ENCODE results near the gene TLE4. TPM values are rescaled to one million over a fixed set of nuclear protein-coding genes. Genes with fewer than 3 reads are reported as not detected.
A peak's percentile ranks its signal among the peaks of the same experiment; 100 is the strongest.

The TLE4 gene
- total RNA-seq, 1 donor from 2014 or later: 102 TPM

GRCh38 chr9:79616971-79617370 lies 45.2 kb downstream of the TLE4 start:
- DNase-seq (ENCODE audit: extremely low spot score, unreplicated experiment): no peak
- H3K4me1 Mint-ChIP-seq (ENCODE audit: unreplicated experiment): peaks cover 38% of the 10 kb centered on the region
- H3K36me3 Mint-ChIP-seq (ENCODE audit: unreplicated experiment): peaks cover 19% of the 10 kb centered on the region
- no peak for TF ChIP-seq CTCF (IDR thresholded peaks at IDR 0.05)
- no peaks in the 10 kb centered on the region for H3K27me3 Mint-ChIP-seq (ENCODE audit: unreplicated experiment)
- H3K27ac Mint-ChIP-seq (ENCODE audit: unreplicated experiment): peak overlapping the region; percentile 58
- H3K4me3 Mint-ChIP-seq (ENCODE audit: unreplicated experiment): no peak overlapping the region
- H3K9me3 Mint-ChIP-seq (ENCODE audit: unreplicated experiment): peaks cover 4% of the 10 kb centered on the region

GRCh38 chr9:79617395-79617794 lies 45.6 kb downstream of the TLE4 start:
- DNase-seq (ENCODE audit: extremely low spot score, unreplicated experiment): no peak
- Mint-ChIP-seq H3K4me1 (ENCODE audit: unreplicated experiment) (peaks cover 35% of the 10 kb centered on the region), H3K36me3 (ENCODE audit: unreplicated experiment) (peaks cover 19% of the 10 kb centered on the region), H3K9me3 (ENCODE audit: unreplicated experiment) (peaks cover 4% of the 10 kb centered on the region), H3K27ac (ENCODE audit: unreplicated experiment) (no peak overlapping the region), H3K27me3 (ENCODE audit: unreplicated experiment) (no peaks in the 10 kb centered on the region), H3K4me3 (ENCODE audit: unreplicated experiment) (no peak overlapping the region)
- TF ChIP-seq CTCF (IDR thresholded peaks at IDR 0.05): no peak

GRCh38 chr9:79619930-79620329 lies 48.2 kb downstream of the TLE4 start:
- TF ChIP-seq CTCF (IDR thresholded peaks at IDR 0.05): no peak
- H3K27ac Mint-ChIP-seq (ENCODE audit: unreplicated experiment): no peak overlapping the region
- peaks cover 29% of the 10 kb centered on the region for H3K4me1 Mint-ChIP-seq (ENCODE audit: unreplicated experiment)
- H3K27me3 Mint-ChIP-seq (ENCODE audit: unreplicated experiment): no peaks in the 10 kb centered on the region
- peaks cover 4% of the 10 kb centered on the region for H3K9me3 Mint-ChIP-seq (ENCODE audit: unreplicated experiment)
- H3K4me3 Mint-ChIP-seq (ENCODE audit: unreplicated experiment): no peak overlapping the region
- peaks cover 18% of the 10 kb centered on the region for H3K36me3 Mint-ChIP-seq (ENCODE audit: unreplicated experiment)
- DNase-seq (ENCODE audit: extremely low spot score, unreplicated experiment): no peak

- H3K4me1 Mint-ChIP-seq (ENCODE audit: unreplicated experiment): peaks cover 32% of the 10 kb centered on the region
- no peak overlapping the region for H3K4me3 Mint-ChIP-seq (ENCODE audit: unreplicated experiment)
- no peak for DNase-seq (ENCODE audit: extremely low spot score, unreplicated experiment)
- peaks cover 11% of the 10 kb centered on the region for H3K36me3 Mint-ChIP-seq (ENCODE audit: unreplicated experiment)
- no peak for TF ChIP-seq CTCF (IDR thresholded peaks at IDR 0.05)
- peaks cover 4% of the 10 kb centered on the region for H3K9me3 Mint-ChIP-seq (ENCODE audit: unreplicated experiment)
- H3K27me3 Mint-ChIP-seq (ENCODE audit: unreplicated experiment): no peaks in the 10 kb centered on the region
- H3K27ac Mint-ChIP-seq (ENCODE audit: unreplicated experiment): peak overlapping the region; percentile 5
Measured at GRCh38 chr9:79621916-79622575, 50.3 kb downstream of the TLE4 start.

GRCh38 chr9:79623799-79624721 lies 52.3 kb downstream of the TLE4 start:
- Mint-ChIP-seq H3K4me1 (ENCODE audit: unreplicated experiment) (peaks cover 41% of the 10 kb centered on the region), H3K27ac (ENCODE audit: unreplicated experiment) (peak overlapping the region; percentile 77), H3K36me3 (ENCODE audit: unreplicated experiment) (peaks cover 27% of the 10 kb centered on the region), H3K9me3 (ENCODE audit: unreplicated experiment) (peaks cover 4% of the 10 kb centered on the region), H3K4me3 (ENCODE audit: unreplicated experiment) (peak overlapping the region; percentile 42), H3K27me3 (ENCODE audit: unreplicated experiment) (no peaks in the 10 kb centered on the region)
- DNase-seq (ENCODE audit: extremely low spot score, unreplicated experiment): no peak
- TF ChIP-seq CTCF (IDR thresholded peaks at IDR 0.05): no peak
